CD14-positive monocyte (primary cell): Measurements from ENCODE around the gene RTRAF. TPM values are rescaled to one million over a fixed set of nuclear protein-coding genes. Genes with fewer than 3 reads are reported as not detected.

Source experiments
- DNase-seq, 3 donors: peaks; one replicate each; pipeline ENCODE4 v3.0.0-alpha.2; 2011 to 2022
- H2AFZ ChIP-seq: 2 replicates; pipeline ENCODE4 v1.6.0; 2012; ENCODE audit warnings: mild to moderate bottlenecking, low read depth, low read length, inconsistent platforms; ENCODE audit not compliant: insufficient read depth, poor library complexity, severe bottlenecking
- H3K27ac ChIP-seq, 2 donors: 1 replicate in 1 of 2; 2 replicates in 1 of 2; pipeline ENCODE4 v1.5.1; 2012 to 2013; ENCODE audit warnings: low read length in 2 of 2, control low read depth in 1 of 2, inconsistent platforms in 1 of 2, low read depth in 1 of 2, mild to moderate bottlenecking in 1 of 2
- H3K27me3 ChIP-seq, 2 donors: one replicate each; pipeline versions ENCODE4 v1.6.0 to v1.6.1; 2011 to 2013; ENCODE audit warnings: low read length in 2 of 2; ENCODE audit not compliant: control insufficient read depth in 2 of 2, insufficient read depth in 2 of 2
- H3K36me3 ChIP-seq, 2 donors: replicated peaks in 1 of 2; 1 replicate in 1 of 2; 2 replicates in 1 of 2; pipeline versions ENCODE4 v1.5.1 to v1.6.1; 2012 to 2013; ENCODE audit warnings: low read length in 2 of 2, control low read depth in 1 of 2, inconsistent platforms in 1 of 2, mild to moderate bottlenecking in 1 of 2; ENCODE audit not compliant: insufficient read depth in 2 of 2, control insufficient read depth in 1 of 2
- H3K4me1 ChIP-seq, 2 donors: 1 replicate in 1 of 2; 2 replicates in 1 of 2; pipeline versions ENCODE4 v1.5.1 to v1.6.1; 2012 to 2013; ENCODE audit warnings: low read length in 2 of 2, control low read depth in 1 of 2, inconsistent platforms in 1 of 2, mild to moderate bottlenecking in 1 of 2, moderate library complexity in 1 of 2; ENCODE audit not compliant: insufficient read depth in 2 of 2, control insufficient read depth in 1 of 2
- H3K4me2 ChIP-seq: replicated peaks from 2 replicates; pipeline ENCODE3; 2012; ENCODE audit warnings: low read length, moderate library complexity, mild to moderate bottlenecking; ENCODE audit not compliant: poor library complexity, severe bottlenecking; ENCODE audit errors: extremely low read depth
- H3K4me3 ChIP-seq, 3 experiments: fragments of 200-600 bp in 1 of 3; sonication (generic) in 1 of 3; replicated peaks in 1 of 3; 1 replicate in 2 of 3; 2 replicates in 1 of 3; pipeline ENCODE4 v1.5.1; 2011 to 2013; ENCODE audit warnings: low read length in 3 of 3, mild to moderate bottlenecking in 3 of 3, control low read depth in 2 of 3, low read depth in 2 of 3, inconsistent platforms in 1 of 3, moderate library complexity in 1 of 3
- H3K79me2 ChIP-seq: 2 replicates; pipeline ENCODE4 v1.6.0; 2012; ENCODE audit warnings: mild to moderate bottlenecking, control low read depth, inconsistent platforms, low read length, moderate library complexity; ENCODE audit not compliant: insufficient read depth
- H3K9ac ChIP-seq: 2 replicates; pipeline ENCODE4 v1.6.0; 2017; ENCODE audit warnings: low read length, mild to moderate bottlenecking; ENCODE audit not compliant: insufficient read depth, poor library complexity, severe bottlenecking
- H3K9me3 ChIP-seq, 2 donors: replicated peaks in 1 of 2; 1 replicate in 1 of 2; 2 replicates in 1 of 2; pipeline versions ENCODE4 v1.5.1 to v1.6.1; 2012 to 2013; ENCODE audit warnings: low read length in 2 of 2, control low read depth in 1 of 2; ENCODE audit not compliant: control insufficient read depth in 1 of 2, insufficient read depth in 1 of 2
- H4K20me1 ChIP-seq: 2 replicates; pipeline ENCODE4 v1.6.0; 2012; ENCODE audit warnings: mild to moderate bottlenecking, low read length, control low read depth, moderate library complexity; ENCODE audit not compliant: insufficient read depth
- H3K27ac Mint-ChIP-seq, 7 donors: one replicate each; pipeline ENCODE4 v1.8.0; 2020; ENCODE audit warnings: mild to moderate bottlenecking in 7 of 7, mixed read lengths in 7 of 7, moderate library complexity in 6 of 7, inconsistent platforms in 2 of 7
- H3K27me3 Mint-ChIP-seq, 3 donors: one replicate each; pipeline ENCODE4 v1.8.0; 2021 to 2022; ENCODE audit warnings: low read depth in 3 of 3, mild to moderate bottlenecking in 3 of 3, mixed read lengths in 3 of 3, moderate library complexity in 3 of 3, inconsistent platforms in 1 of 3
- H3K36me3 Mint-ChIP-seq, 2 donors: one replicate each; pipeline ENCODE4 v1.8.0; 2020; ENCODE audit warnings: mixed read lengths in 2 of 2, inconsistent platforms in 1 of 2, mild to moderate bottlenecking in 1 of 2
- H3K4me1 Mint-ChIP-seq: one replicate; pipeline ENCODE4 v1.8.0; 2020; ENCODE audit warnings: mild to moderate bottlenecking, mixed read lengths
- H3K4me3 Mint-ChIP-seq, 2 donors: one replicate each; pipeline ENCODE4 v1.8.0; 2020; ENCODE audit warnings: mild to moderate bottlenecking in 2 of 2, mixed read lengths in 2 of 2, moderate library complexity in 1 of 2
- H3K9me3 Mint-ChIP-seq, 7 donors: one replicate each; pipeline ENCODE4 v1.8.0; 2020 to 2022; ENCODE audit warnings: mixed read lengths in 7 of 7, mild to moderate bottlenecking in 6 of 7, moderate library complexity in 6 of 7, inconsistent platforms in 2 of 7
- CTCF ChIP-seq: fragments of 200-600 bp; IDR thresholded peaks from one replicate; pipeline ENCODE4 v1.8.0; 2022; ENCODE audit warnings: antibody characterized with exemption, mild to moderate bottlenecking
- WGBS: methylation state at CpG from one replicate; pipeline ENCODE4 v1.1.5; 2013; ENCODE audit warnings: missing lambda C conversion rate; ENCODE audit not compliant: insufficient coverage; 5-methylcytosine and 5-hydroxymethylcytosine counted together
- intact Hi-C, 2 donors: fragments of 100-400 bp; cut with micrococcal nuclease; formaldehyde crosslinking; loops; one replicate each; pipeline versions ENCODE4 v1.15.0 to v1.15.1; 2023
- polyA plus RNA-seq, 3 donors: library from polyadenylated mRNA; depleted of rRNA in 1 of 3; unstranded in 2 of 3; stranded (reverse) in 1 of 3; fragments of 300-500 nt in 2 of 3; fragments of >200 nt in 1 of 3; fragmentation: Illumina TruSeq in 2 of 3; gene quantifications; 1 replicate in 2 of 3; 2 replicates in 1 of 3; pipeline ENCODE4 v1.2.3, GENCODE V29; 2012 to 2021

The RTRAF gene
- polyA plus RNA-seq, 3 donors: 51.6 to 152 (median 149) TPM

GRCh38 chr14:52007637-52008036 lies 18.3 kb downstream of the RTRAF start:
- intact Hi-C loops: no loop called here
- WGBS: no CpG with 5 or more reads among the region's 1 CpG
- Mint-ChIP-seq H3K27ac (no peak overlapping the region), H3K4me1 (no peaks in the 10 kb centered on the region), H3K4me3 (no peak overlapping the region), H3K27me3 (no peaks in the 10 kb centered on the region), H3K36me3 (peaks cover 80 to 86% of the 10 kb centered on the region in 2 donors), H3K9me3 (no peaks in the 10 kb centered on the region)
- H3K27me3 ChIP-seq: no peaks in the 10 kb centered on the region
- no peaks in the 10 kb centered on the region for H3K79me2 ChIP-seq
- H3K9me3 ChIP-seq: no peaks in the 10 kb centered on the region
- peaks cover 90 to 93% of the 10 kb centered on the region in 2 donors for H3K36me3 ChIP-seq
- H3K4me2 ChIP-seq: no peak overlapping the region
- H3K4me3 ChIP-seq: no peak overlapping the region
- DNase-seq: no peak
- TF ChIP-seq CTCF: no peak
- no peak overlapping the region for H2AFZ ChIP-seq
- no peak overlapping the region for H3K9ac ChIP-seq
- no peaks in the 10 kb centered on the region for H4K20me1 ChIP-seq
- no peak overlapping the region for H3K27ac ChIP-seq
- no peaks in the 10 kb centered on the region for H3K4me1 ChIP-seq

GRCh38 chr14:52008136-52008535 lies 18.8 kb downstream of the RTRAF start:
- Mint-ChIP-seq H3K9me3 (no peaks in the 10 kb centered on the region), H3K4me3 (no peak overlapping the region), H3K4me1 (no peaks in the 10 kb centered on the region), H3K27me3 (no peaks in the 10 kb centered on the region), H3K27ac (no peak overlapping the region), H3K36me3 (peaks cover 77 to 82% of the 10 kb centered on the region in 2 donors)
- no peak overlapping the region for H3K9ac ChIP-seq
- no peak for DNase-seq
- 92% methylated on average over 4 of the region's 4 CpGs for WGBS
- H2AFZ ChIP-seq: no peak overlapping the region
- TF ChIP-seq CTCF: no peak
- no peaks in the 10 kb centered on the region for H3K79me2 ChIP-seq
- peaks cover 85 to 88% of the 10 kb centered on the region in 2 donors for H3K36me3 ChIP-seq
- intact Hi-C loops: no loop called here
- H3K4me2 ChIP-seq: no peak overlapping the region
- no peak overlapping the region for H3K27ac ChIP-seq
- H3K4me3 ChIP-seq: no peak overlapping the region
- no peaks in the 10 kb centered on the region for H4K20me1 ChIP-seq
- H3K9me3 ChIP-seq: no peaks in the 10 kb centered on the region
- no peaks in the 10 kb centered on the region for H3K4me1 ChIP-seq
- no peaks in the 10 kb centered on the region for H3K27me3 ChIP-seq
